Endothelial cell (in vitro differentiated cells): ENCODE results near the gene AGMAT. TPM values are rescaled to one million over a fixed set of nuclear protein-coding genes. Genes with fewer than 3 reads are reported as not detected.
A peak's percentile ranks its signal among the peaks of the same experiment; 100 is the strongest.

Source experiments
- DNase-seq: peaks from one replicate; pipeline ENCODE4 v3.0.0; 2021; ENCODE audit warnings: low spot score
- H3K27ac Mint-ChIP-seq: one replicate; pipeline ENCODE4 v1.8.0; 2021; ENCODE audit warnings: mixed read lengths, inconsistent platforms; ENCODE audit not compliant: unreplicated experiment
- H3K27me3 Mint-ChIP-seq: one replicate; pipeline ENCODE4 v1.8.0; 2021; ENCODE audit warnings: mild to moderate bottlenecking, moderate library complexity, mixed read lengths, inconsistent platforms; ENCODE audit not compliant: unreplicated experiment
- H3K36me3 Mint-ChIP-seq: one replicate; pipeline ENCODE4 v1.8.0; 2021; ENCODE audit warnings: mild to moderate bottlenecking, low read depth, mixed read lengths, inconsistent platforms; ENCODE audit not compliant: unreplicated experiment
- H3K4me1 Mint-ChIP-seq: one replicate; pipeline ENCODE4 v1.8.0; 2021; ENCODE audit warnings: mild to moderate bottlenecking, mixed read lengths, inconsistent platforms; ENCODE audit not compliant: unreplicated experiment
- H3K4me3 Mint-ChIP-seq: one replicate; pipeline ENCODE4 v1.8.0; 2021; ENCODE audit warnings: mild to moderate bottlenecking, mixed read lengths, inconsistent platforms; ENCODE audit not compliant: unreplicated experiment
- H3K9me3 Mint-ChIP-seq: one replicate; pipeline ENCODE4 v1.8.0; 2021; ENCODE audit warnings: mixed read lengths, inconsistent platforms; ENCODE audit not compliant: unreplicated experiment
- total RNA-seq: library from RNA; stranded (reverse); fragmentation: NEBNext Ultra II Directional; extraction: Animal tissue kit (Norgen Biotek cat#: 25700); gene quantifications from one replicate; pipeline ENCODE4 v1.2.1, GENCODE V29; 2021; ENCODE audit not compliant: unreplicated experiment
- TF ChIP-seq, protein P1 (sequence below): fragments of 200-600 bp; sonication (generic); IDR thresholded peaks from one replicate; pipeline ENCODE4 v1.5.0; 2021; ENCODE audit warnings: antibody characterized with exemption; ENCODE audit not compliant: unreplicated experiment

AGMAT gene
- total RNA-seq, 1 donor from 2014 or later = 0.18 TPM

DNA sequence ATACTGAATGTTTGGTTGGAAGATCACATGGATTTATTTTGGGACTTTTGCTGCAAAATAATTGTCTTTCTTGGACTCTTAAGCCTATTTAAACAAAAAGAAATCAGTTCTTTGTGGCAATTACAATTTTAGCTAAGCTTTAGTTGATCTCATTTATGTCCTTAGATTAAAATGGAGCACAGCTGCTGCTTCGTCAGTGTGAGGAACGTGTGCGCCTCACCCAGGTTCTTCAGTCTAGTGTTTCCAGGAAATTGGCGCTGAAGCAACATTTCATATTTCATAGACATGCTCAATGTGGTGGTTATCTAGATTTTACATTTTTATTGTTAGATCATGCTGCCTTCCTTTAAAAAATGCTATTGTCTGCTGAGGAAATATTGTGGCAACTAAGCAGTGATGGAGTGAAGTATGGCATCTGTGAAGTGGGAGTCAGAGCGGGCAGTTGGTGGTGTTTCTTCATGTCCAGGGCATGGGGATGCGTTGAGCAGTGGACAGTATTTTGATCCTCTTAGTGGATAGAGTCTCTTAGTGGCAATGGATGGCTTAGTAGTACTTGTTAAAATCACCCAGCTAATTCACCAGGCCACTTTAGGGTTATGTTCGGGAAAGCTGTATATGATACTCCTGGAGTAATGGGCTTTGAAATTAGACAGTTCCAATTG lies 38.0 kb upstream of the AGMAT start:
- H3K36me3 Mint-ChIP-seq = peaks cover 12% of the 10 kb centered on the region
- TF ChIP-seq, protein P1, sequence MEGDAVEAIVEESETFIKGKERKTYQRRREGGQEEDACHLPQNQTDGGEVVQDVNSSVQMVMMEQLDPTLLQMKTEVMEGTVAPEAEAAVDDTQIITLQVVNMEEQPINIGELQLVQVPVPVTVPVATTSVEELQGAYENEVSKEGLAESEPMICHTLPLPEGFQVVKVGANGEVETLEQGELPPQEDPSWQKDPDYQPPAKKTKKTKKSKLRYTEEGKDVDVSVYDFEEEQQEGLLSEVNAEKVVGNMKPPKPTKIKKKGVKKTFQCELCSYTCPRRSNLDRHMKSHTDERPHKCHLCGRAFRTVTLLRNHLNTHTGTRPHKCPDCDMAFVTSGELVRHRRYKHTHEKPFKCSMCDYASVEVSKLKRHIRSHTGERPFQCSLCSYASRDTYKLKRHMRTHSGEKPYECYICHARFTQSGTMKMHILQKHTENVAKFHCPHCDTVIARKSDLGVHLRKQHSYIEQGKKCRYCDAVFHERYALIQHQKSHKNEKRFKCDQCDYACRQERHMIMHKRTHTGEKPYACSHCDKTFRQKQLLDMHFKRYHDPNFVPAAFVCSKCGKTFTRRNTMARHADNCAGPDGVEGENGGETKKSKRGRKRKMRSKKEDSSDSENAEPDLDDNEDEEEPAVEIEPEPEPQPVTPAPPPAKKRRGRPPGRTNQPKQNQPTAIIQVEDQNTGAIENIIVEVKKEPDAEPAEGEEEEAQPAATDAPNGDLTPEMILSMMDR = no peak
- no peak overlapping the region for H3K4me3 Mint-ChIP-seq
- peaks cover 20% of the 10 kb centered on the region for H3K4me1 Mint-ChIP-seq
- no peaks in the 10 kb centered on the region for H3K9me3 Mint-ChIP-seq
- H3K27me3 Mint-ChIP-seq = peaks cover 6% of the 10 kb centered on the region
- peak overlapping the region; percentile 9 for H3K27ac Mint-ChIP-seq
- DNase-seq = no peak

DNA sequence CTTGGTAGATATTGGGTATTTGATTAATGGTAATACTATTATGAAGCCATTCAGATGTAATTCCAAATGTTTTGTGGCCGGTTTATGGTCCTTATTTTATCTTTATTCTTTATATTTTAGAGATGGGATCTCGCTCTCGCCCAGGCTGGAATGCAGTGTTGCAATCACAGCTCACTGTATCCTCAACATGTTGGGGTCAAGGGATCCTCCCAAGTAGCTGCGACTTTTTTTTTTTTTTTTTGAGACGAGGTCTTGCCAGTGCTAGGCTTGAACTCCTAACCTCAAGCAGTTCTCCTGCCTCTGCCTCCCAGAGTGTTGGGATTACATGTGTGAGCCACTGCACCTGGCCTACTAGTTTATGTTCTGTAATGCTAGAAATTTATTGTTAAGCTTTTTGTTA lies 37.1 kb upstream of the AGMAT start:
- peaks cover 20% of the 10 kb centered on the region for H3K4me1 Mint-ChIP-seq
- H3K9me3 Mint-ChIP-seq = no peaks in the 10 kb centered on the region
- peaks cover 7% of the 10 kb centered on the region for H3K36me3 Mint-ChIP-seq
- no peak overlapping the region for H3K27ac Mint-ChIP-seq
- TF ChIP-seq, protein P1 = no peak
- H3K27me3 Mint-ChIP-seq = peaks cover 6% of the 10 kb centered on the region
- DNase-seq = no peak
- no peak overlapping the region for H3K4me3 Mint-ChIP-seq

DNA sequence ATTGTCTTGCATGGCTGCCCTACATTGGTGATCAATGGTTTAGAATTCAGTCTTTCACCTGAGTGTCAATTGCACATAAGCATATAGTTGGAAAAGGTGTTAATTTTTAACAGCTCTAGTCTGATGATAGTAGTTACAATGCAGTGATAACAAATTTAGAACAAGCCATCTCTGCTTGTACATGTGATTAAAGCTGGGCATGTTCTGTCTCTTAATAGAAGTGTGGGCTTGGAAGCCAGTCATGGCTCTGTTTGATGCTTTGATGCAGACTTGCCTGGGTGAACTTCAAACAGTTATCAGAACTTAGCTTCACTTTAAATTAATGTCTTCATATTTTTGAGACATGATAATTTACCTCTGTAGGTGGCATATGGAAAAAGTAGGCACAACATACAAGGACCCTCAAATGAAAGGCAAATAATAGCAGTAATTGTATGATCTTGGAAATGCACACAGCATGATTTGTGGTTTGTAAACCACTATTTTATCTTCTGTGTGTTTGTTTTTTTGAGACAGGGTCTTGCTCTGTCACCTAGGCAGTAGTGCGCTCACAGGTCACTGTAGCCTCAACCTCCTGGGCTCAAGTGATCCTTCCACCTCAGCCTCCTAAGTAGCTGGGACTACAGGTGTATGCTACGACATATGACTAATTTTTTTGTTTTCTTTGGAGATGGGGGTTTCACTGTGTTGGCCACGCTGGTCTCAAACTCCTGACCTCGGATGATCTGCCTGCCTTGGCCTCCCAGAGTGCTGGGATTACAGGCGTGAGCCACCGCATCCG lies 36.2 kb upstream of the AGMAT start:
- peaks cover 23% of the 10 kb centered on the region for H3K4me1 Mint-ChIP-seq
- H3K4me3 Mint-ChIP-seq = no peak overlapping the region
- DNase-seq = no peak
- H3K27me3 Mint-ChIP-seq = peaks cover 13% of the 10 kb centered on the region
- H3K9me3 Mint-ChIP-seq = no peaks in the 10 kb centered on the region
- H3K27ac Mint-ChIP-seq = no peak overlapping the region
- TF ChIP-seq, protein P1 = no peak
- H3K36me3 Mint-ChIP-seq = peaks cover 6% of the 10 kb centered on the region

DNA sequence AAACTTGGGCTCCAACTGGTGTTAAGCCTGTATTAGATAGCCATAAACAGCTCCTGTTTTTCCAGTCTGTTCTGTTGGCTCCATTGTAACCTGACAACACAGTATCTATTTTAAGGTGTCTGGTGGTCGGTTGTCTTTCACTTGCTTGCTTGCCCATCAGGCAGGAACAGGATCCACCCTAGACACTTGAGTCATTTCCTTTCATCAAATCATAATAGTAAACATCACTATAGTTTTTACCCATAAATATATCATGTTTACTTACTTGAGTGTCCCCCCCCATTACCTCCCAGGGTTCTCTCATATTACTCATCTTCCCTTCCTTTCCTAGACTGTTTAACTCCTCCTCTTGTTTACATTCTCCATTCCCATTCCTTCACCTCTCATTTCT lies 35.3 kb upstream of the AGMAT start:
- Mint-ChIP-seq H3K27me3 (peaks cover 14% of the 10 kb centered on the region), H3K4me1 (peaks cover 21% of the 10 kb centered on the region), H3K4me3 (peak overlapping the region; percentile 5), H3K9me3 (no peaks in the 10 kb centered on the region), H3K36me3 (peaks cover 5% of the 10 kb centered on the region), H3K27ac (no peak overlapping the region)
- no peak for DNase-seq
- TF ChIP-seq, protein P1 = no peak
